HepG2 (cell line): ENCODE data around the gene MIDN. TPM values are rescaled to one million over a fixed set of nuclear protein-coding genes. Genes with fewer than 3 reads are reported as not detected.

Source experiments
- CCAR2 ChIP-seq: fragments of 200-400 bp; formaldehyde crosslinking; optimal IDR thresholded peaks from 2 replicates; pipeline ENCODE3; 2018; ENCODE audit warnings: low read depth, mild to moderate bottlenecking, low read length, moderate library complexity
- CREB3 ChIP-seq: sonication (generic); formaldehyde crosslinking; IDR thresholded peaks from 2 replicates; pipeline ENCODE4 v1.5.0; 2020; ENCODE audit warnings: missing genetic modification reagents
- HNF1A ChIP-seq, 2 experiments: sonication (generic) in 1 of 2; formaldehyde crosslinking in 1 of 2; IDR thresholded peaks; 2 replicates each; pipeline versions ENCODE4 v1.4.0 to v1.6.1; 2016 to 2020; ENCODE audit warnings: borderline replicate concordance in 1 of 2, low read depth in 1 of 2, mild to moderate bottlenecking in 1 of 2, missing genetic modification reagents in 1 of 2
- KLF6 ChIP-seq: IDR thresholded peaks from 2 replicates; pipeline ENCODE4 v1.8.0; 2016; ENCODE audit warnings: missing biosample characterization, missing genetic modification reagents
- RARA ChIP-seq: IDR thresholded peaks from 2 replicates; pipeline ENCODE4 v1.6.1; 2016; ENCODE audit warnings: missing genetic modification reagents, missing compliant biosample characterization
- TCF7L2 ChIP-seq: IDR thresholded peaks from 2 replicates; pipeline ENCODE4 v1.6.1; 2011; ENCODE audit warnings: mild to moderate bottlenecking, low read depth, low read length, moderate library complexity
- TIGD3 ChIP-seq: sonication (generic); formaldehyde crosslinking; IDR thresholded peaks from 2 replicates; pipeline ENCODE4 v1.5.1; 2020; ENCODE audit warnings: mild to moderate bottlenecking, missing genetic modification reagents, borderline replicate concordance
- ZBTB7B ChIP-seq: sonication (generic); formaldehyde crosslinking; IDR thresholded peaks from 2 replicates; pipeline ENCODE4 v1.4.0; 2020; ENCODE audit warnings: missing genetic modification reagents
- ZNF18 ChIP-seq: sonication (generic); formaldehyde crosslinking; IDR thresholded peaks from 2 replicates; pipeline ENCODE4 v1.8.0; 2022; ENCODE audit warnings: mild to moderate bottlenecking, missing genetic modification reagents; ENCODE audit not compliant: insufficient replicate concordance
- ZNF501 ChIP-seq: sonication (generic); formaldehyde crosslinking; IDR thresholded peaks from 2 replicates; pipeline ENCODE4 v1.5.1; 2020; ENCODE audit warnings: mild to moderate bottlenecking, moderate library complexity, missing genetic modification reagents
- ZNF558 ChIP-seq: sonication (generic); formaldehyde crosslinking; IDR thresholded peaks from 2 replicates; pipeline ENCODE4 v1.9.0; 2022; ENCODE audit warnings: mild to moderate bottlenecking, missing genetic modification reagents, borderline replicate concordance
- polyA plus RNA-seq, 8 experiments: library from polyadenylated mRNA; depleted of rRNA in 3 of 8; stranded (reverse) in 7 of 8; unstranded in 1 of 8; fragments of >200 nt; fragmentation: Illumina TruSeq in 4 of 8; extraction: Trizol in 4 of 8; gene quantifications; 2 replicates each; pipeline versions ENCODE4 v1.2.1 to v1.2.3, GENCODE V29; 2011 to 2016; ENCODE audit warnings: low read depth in 4 of 8, missing spikeins in 1 of 8, mixed read lengths in 1 of 8; ENCODE audit not compliant: insufficient read depth in 1 of 8
- total RNA-seq, 5 experiments: library from RNA; depleted of rRNA; stranded (reverse); fragments of >200 nt; fragmentation: Illumina TruSeq; extraction: Trizol; gene quantifications; 2 replicates each; pipeline ENCODE4 v1.2.3, GENCODE V29; 2016; ENCODE audit warnings: low read depth in 1 of 5
- TF ChIP-seq, protein P1 (sequence below): sonication (generic); formaldehyde crosslinking; IDR thresholded peaks from 2 replicates; pipeline ENCODE4 v1.5.1; 2020; ENCODE audit warnings: mild to moderate bottlenecking, missing genetic modification reagents, moderate library complexity
- TF ChIP-seq, protein P2 (sequence below): sonication (generic); formaldehyde crosslinking; IDR thresholded peaks from 2 replicates; pipeline ENCODE4 v1.4.0; 2020; ENCODE audit warnings: missing genetic modification reagents, mild to moderate bottlenecking, borderline replicate concordance

The MIDN gene
- total and polyA plus RNA-seq, 2 of the 13 experiments (the other 11 are each of a cell fraction or from before 2014, with no cell fraction given), result 8.4 to 18.0 TPM

DNA sequence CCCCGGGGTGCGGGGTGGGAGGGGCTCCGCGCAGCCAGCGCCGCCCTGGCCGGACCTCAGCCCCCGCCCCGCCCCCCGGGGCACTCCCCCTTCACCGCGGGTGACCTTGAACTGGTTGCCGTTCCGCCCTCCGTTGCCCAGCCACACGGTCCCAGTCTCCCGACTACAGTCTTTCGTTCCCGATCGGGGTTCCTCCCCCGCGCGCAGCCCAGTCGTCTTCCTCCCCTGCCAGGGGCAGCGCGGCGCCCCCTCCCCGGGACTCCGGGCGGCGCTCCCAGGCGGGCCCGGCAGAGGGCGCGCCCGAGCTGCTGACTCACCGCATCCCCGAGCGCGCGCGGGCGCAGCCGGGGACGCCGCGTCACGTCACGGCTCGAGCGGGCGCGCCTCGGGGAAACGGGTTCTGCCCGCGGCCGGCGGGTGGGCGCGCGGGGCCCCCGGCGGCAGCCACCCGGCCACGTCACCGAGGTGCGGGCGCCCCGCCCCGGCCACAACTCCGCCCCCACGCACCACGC is 459 bp downstream of the MIDN start (continued):
- TF ChIP-seq, protein P1, sequence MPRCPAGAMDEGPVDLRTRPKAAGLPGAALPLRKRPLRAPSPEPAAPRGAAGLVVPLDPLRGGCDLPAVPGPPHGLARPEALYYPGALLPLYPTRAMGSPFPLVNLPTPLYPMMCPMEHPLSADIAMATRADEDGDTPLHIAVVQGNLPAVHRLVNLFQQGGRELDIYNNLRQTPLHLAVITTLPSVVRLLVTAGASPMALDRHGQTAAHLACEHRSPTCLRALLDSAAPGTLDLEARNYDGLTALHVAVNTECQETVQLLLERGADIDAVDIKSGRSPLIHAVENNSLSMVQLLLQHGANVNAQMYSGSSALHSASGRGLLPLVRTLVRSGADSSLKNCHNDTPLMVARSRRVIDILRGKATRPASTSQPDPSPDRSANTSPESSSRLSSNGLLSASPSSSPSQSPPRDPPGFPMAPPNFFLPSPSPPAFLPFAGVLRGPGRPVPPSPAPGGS (CRISPR knock-in tag), result no peak
- TF ChIP-seq KLF6 (no peak), TCF7L2 (no peak), ZNF501 (CRISPR knock-in tag) (peak; percentile 18; the same call in 1 of the 2 replicates), ZNF558 (CRISPR knock-in tag) (no peak), CCAR2 (no peak), HNF1A (IDR thresholded peaks at IDR 0.05; ENCODE audit: low read depth) (no peak), HNF1A (CRISPR knock-in tag; IDR thresholded peaks at IDR 0.05; ENCODE audit: borderline replicate concordance) (no peak), TIGD3 (CRISPR knock-in tag) (no peak), ZNF18 (CRISPR knock-in tag) (peak; percentile 80), ZBTB7B (no peak), CREB3 (no peak), RARA (peak; percentile 39; the same call in 1 of the 2 replicates)
- TF ChIP-seq, protein P2, sequence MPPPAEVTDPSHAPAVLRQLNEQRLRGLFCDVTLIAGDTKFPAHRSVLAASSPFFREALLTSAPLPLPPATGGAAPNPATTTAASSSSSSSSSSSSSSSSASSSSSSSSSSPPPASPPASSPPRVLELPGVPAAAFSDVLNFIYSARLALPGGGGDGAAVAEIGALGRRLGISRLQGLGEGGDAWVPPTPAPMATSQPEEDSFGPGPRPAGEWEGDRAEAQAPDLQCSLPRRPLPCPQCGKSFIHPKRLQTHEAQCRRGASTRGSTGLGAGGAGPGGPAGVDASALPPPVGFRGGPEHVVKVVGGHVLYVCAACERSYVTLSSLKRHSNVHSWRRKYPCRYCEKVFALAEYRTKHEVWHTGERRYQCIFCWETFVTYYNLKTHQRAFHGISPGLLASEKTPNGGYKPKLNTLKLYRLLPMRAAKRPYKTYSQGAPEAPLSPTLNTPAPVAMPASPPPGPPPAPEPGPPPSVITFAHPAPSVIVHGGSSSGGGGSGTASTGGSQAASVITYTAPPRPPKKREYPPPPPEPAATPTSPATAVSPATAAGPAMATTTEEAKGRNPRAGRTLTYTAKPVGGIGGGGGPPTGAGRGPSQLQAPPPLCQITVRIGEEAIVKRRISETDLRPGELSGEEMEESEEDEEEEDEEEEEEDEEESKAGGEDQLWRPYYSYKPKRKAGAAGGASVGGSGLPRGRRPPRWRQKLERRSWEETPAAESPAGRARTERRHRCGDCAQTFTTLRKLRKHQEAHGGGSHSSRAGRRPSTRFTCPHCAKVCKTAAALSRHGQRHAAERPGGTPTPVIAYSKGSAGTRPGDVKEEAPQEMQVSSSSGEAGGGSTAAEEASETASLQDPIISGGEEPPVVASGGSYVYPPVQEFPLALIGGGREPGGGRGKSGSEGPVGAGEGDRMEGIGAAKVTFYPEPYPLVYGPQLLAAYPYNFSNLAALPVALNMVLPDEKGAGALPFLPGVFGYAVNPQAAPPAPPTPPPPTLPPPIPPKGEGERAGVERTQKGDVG (CRISPR knock-in tag), result no peak
